ENCODE data around the gene THSD7A.

The THSD7A gene

DNA sequence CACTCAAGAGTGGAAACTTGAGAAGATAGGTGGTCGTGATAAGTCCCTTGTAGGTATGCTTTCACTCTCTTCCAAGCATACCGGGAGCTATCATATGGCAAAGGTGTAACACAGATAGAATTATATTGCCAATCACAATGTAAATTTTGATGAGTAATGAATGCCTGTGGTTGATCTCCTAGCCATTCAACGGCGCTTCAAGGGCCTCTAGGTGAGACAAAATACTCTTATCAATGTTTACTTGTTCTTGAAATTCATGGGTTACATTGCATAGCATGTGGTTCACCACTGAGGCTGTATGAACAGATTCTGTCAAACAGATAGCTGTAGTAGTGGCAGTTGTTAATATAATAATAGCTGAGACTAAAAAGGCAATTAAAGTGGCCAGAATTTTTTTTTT is 82.4 kb downstream of the THSD7A start:
- DNase-seq (ENCODE audit: low spot score) = no peak

DNA sequence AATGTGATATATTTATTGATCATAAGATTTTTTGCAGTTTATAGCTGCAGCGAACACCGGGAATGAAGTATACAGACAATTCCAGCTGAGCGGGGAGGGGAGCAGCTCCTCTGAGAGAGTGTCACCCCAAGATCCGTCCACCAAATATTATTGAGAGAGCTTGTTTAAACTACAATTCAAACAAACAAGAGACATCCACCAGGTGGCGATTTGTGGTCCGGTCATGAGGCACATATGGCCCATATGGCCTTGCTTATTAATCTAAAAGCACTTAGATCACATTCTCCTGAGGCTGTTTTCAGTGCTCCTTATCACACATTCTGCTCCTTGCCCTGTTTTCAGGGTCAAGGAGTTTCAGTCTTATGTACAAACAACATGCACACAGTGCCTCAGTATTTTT is 83.1 kb downstream of the THSD7A start:
- no peak for DNase-seq (ENCODE audit: low spot score)

GRCh38 chr7:11747715-11748485 is 84.1 kb downstream of the THSD7A start:
- DNase-seq (ENCODE audit: low spot score) = no peak

DNA sequence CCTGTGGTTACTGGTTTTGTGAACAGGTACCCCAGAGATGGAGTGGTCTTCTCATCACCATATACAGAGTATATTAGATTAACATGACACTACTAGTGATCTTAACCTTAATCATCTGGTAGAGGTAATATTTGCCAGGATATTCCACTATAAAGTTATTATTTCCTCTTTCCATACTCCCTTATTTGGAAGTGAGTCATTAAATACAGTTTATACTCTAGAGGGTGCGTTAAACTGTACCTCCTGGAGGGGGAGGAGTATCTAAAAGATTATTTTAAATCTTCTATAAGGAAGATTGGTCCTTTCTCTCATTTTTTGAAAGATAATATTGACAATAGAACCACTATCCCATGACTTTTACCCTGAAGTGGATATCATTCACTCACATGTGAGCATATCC is 85.4 kb downstream of the THSD7A start:
- no peak for DNase-seq (ENCODE audit: low spot score)

DNA sequence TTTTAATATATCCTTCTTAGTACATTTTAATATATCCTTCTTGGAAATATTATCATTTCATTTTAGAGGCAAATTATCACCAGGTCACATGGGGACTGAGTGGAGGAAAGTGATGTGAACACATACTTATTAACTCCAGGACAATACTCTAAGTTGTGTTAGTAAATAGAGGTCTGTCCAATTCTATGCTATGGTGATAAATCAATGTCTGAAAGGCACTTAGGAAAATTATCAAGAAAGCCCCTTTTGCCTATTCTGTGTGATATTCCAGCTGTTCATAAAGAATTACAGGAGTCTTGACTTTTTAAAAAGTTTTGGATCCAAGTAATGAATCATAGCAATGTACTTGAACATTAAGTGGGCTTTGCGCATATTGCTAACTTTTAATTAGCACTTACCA is 88.5 kb downstream of the THSD7A start:
- no peak for DNase-seq (ENCODE audit: low spot score)

DNA sequence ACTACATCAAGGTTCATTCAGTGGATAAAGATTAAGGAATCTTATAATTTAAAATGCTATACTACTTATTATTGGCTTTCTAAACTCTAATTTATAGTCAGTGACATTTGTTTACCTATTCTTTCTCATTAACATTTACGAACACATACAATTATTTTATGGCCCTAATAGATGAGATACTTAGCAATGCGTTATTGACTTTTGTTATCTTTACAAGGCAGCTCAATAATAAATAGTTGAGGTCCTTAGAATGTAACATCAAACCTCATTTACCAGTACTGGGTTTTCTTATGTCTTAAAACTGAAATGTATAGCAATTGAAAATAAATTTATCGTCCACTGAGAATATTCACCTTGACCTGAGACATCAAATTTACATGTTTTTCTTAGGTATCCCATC is 89.0 kb downstream of the THSD7A start:
- DNase-seq (ENCODE audit: low spot score) = no peak

DNA sequence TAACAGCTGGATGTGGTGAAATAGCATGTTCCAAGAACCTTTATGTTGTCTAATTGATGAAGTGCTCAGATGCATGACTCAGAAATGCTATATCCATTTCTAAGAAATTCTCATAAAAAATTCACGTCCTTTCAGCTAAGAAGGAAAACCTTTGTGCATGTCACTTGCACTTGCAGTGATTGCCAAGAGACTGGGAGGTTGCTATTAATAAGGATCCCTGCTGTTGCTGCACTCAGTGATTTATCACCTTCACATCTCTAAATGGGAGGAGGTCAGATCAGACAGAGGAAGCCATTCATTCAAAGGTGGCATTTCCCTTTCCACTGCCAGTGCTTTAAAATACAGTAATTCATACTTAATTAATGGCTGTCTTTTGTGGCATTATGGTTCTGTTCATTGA is 89.5 kb downstream of the THSD7A start:
- no peak for DNase-seq (ENCODE audit: low spot score)

- no peak for DNase-seq (ENCODE audit: low spot score)
Observed at GRCh38 chr7:11737723-11738122, 94.3 kb downstream of the THSD7A start.

GRCh38 chr7:11732207-11732606 is 99.8 kb downstream of the THSD7A start:
- DNase-seq (ENCODE audit: low spot score) = no peak

GRCh38 chr7:11730725-11731124 is 101.3 kb downstream of the THSD7A start:
- no peak for DNase-seq (ENCODE audit: low spot score)

DNA sequence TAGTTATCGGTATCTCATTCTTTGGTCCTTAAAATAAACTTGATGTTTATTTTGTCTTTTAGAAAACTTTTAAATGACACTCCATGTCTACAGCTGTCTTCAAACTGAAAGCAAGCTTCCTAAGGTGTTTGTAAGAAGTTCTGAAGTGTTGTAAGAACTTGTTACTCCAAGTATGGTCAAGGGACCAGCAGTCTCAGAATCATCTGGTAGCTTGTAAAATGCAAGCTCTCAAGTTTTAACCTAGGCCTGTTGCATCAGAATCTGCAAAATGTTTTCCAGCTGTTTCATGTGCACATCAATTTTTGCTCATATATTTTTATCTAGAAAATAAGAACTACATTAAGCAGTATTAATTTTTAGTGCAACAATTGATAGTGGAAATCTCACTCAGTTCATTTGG is 104.1 kb downstream of the THSD7A start:
- DNase-seq (ENCODE audit: low spot score) = no peak

DNA sequence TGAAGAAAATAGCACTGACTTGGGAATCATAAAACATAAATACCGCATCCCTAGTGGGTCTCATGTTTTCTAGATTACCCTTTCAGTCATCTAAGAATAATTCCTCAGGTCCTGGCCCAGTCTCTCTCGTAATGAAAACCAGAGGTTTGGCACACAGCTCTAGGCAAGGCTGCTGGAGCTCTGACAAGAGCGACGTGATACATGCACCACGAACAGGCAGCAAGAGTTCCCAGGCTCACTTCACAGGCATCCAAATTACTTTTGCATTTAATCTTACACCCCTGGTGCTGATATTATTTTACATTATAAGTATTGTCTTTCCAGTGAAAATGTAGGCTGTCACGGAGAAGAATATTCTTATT is 105.2 kb downstream of the THSD7A start:
- DNase-seq (ENCODE audit: low spot score) = peak; percentile 65

- no peak for DNase-seq (ENCODE audit: low spot score)
Observed at GRCh38 chr7:11726001-11726793, 105.8 kb downstream of the THSD7A start.

GRCh38 chr7:11716185-11716584 is 115.8 kb downstream of the THSD7A start:
- DNase-seq (ENCODE audit: low spot score) = no peak

DNA sequence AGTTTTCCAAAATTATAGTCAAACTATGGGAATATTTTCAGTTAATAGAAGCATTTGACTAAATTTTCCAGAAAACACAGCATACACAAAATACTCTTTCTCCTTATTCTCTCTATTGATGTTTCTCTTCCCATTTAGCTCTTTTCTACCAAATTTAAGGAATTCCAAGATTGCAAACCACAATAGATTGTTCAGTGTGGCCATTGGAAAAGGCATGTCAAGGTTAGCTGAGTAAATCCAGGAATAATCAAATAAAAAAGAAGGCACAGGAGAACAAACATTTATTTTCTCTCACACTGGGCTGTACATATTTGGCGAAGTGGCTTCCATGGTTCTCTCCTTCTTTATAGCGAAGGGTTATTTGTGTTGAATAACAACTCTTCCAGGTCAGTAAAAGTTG is 117.3 kb downstream of the THSD7A start:
- no peak for DNase-seq (ENCODE audit: low spot score)

GRCh38 chr7:11714205-11714604 is 117.8 kb downstream of the THSD7A start:
- DNase-seq (ENCODE audit: low spot score) = no peak

GRCh38 chr7:11713352-11713751 is 118.6 kb downstream of the THSD7A start:
- no peak for DNase-seq (ENCODE audit: low spot score)

- DNase-seq (ENCODE audit: low spot score) = no peak
Observed at GRCh38 chr7:11710377-11710776, 121.6 kb downstream of the THSD7A start.

DNA sequence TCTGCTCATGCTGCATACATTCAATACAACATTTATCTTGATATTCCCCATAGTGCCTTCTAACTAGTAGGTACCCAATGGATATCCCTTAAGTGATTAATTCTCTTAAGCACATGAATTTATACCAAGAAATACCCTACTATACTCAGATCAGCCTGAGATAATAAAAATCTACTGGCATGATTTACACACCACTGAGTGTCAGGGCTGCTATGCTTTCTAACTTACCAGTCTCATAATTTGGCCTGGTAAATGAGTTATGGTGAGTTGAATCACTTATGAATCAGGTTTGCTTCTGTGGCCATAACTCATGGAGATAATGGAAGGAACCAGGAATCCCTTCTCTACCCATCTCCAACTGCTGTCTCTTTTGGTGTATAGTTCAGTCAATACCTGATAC is 122.8 kb downstream of the THSD7A start:
- DNase-seq (ENCODE audit: low spot score) = no peak

DNA sequence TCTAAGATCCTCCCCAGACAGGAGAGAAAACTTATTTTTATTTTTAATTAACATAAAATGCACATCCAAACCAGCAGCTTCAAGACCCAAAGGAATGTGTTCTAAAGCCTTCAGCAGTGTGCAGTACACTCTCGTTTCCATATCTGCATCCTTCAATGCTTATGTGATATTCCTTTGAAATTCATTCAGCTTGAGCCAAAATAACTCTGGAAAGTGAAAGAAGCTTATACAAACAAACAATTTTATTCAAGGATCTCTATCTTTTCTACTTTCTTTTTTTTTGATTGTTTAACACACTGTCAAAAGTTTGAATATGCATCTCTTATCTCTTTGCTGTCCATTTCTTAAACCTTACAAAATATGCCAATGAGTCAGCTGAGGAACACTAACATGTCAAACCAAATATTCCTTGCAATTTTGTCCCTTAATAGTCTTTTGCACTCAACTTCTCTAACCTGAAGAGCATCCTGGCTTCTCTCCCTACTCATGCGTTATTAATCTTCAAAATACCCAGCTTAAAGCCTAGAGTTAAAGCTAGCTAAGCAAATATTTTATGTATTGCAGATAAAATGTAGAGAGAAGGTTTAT is 124.3 kb downstream of the THSD7A start:
- DNase-seq (ENCODE audit: low spot score) = no peak

- no peak for DNase-seq (ENCODE audit: low spot score)
Observed at GRCh38 chr7:11706666-11707605, 125.1 kb downstream of the THSD7A start.

- DNase-seq (ENCODE audit: low spot score) = no peak
Observed at GRCh38 chr7:11703829-11704228, 128.2 kb downstream of the THSD7A start.

Data from AG20443 (cell line).